HS-27A (cell line): Measurements from ENCODE around the gene THAP11.
"Not testable (repeated sequence)": the region's sequence is repeated elsewhere in the genome, so short reads cannot be mapped to it uniquely, and the experiment has no call there.

Experiments used
- DNase-seq: peaks from one replicate; pipeline ENCODE4 v3.0.0-alpha.2; 2012; ENCODE audit warnings: low read depth, missing footprints

Gene THAP11

DNA sequence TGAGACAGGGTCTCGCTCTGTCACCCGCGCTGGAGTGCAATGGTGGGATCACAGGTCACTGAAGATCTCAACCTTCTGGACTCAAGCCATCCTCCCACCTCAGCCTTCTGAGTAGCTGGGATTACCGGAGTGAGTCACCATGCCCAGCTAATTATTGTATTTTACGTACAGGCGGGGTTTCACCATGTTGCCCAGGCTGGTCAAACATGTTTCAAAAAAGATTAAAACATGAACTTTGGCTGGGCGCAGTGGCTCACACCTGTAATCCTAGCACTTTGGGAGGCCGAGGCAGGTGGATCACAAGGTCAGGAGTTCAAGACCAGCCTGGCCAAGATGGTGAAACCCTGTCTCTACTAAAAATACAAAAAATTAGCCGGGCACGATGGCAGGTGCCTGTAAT lies 4.9 kb upstream of the THAP11 start:
- not testable (repeated sequence) for DNase-seq

DNA sequence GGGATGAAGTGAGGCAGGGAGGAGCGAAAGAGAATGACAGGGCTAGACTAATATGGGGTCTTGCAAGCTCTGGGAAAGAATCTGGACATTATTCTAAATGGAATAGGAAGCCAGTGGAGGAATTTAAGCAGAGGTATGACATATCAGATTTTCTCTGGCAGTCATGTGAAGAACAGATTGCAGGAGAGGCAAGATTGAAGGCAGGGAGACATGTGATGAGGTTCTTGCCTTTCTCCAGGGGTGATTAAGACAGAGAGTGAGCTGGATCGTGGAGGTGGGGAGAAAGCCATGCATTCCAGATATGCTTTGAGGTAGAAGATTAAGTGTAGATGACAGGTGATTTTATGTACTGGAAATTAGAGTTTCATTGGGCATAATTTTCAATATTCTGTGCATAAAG lies 4.3 kb upstream of the THAP11 start:
- DNase-seq = no peak

DNA sequence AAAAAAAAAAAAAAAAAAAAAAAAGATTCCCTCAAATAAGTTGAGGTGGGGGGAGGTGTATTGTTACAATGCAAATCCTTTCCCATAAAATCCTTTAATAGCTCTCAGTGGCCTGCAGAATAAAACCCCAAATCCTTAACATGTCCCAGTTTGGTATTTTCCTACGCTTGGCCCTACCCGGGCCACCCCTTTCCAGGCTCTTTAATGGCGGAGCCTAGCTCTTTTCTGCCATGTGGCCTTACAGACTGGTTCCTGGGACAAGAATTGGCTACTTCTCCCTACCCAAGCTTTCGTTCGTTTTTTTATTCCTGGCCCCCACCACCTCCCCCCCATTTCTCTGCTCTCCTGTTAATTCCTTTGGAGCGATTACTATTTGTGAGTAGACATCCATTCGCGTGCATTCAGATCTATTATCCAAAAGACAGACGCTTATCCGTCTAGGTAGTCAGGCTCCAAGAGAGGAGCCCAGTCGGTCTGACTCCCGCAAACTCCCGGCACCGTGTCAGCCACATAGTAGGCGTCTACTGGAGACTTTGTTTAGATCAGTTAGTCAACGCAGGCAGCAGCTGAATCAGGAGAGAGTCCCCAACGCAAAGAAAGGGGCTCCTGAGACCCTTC lies 813 bp upstream of the THAP11 start:
- no peak for DNase-seq

DNA sequence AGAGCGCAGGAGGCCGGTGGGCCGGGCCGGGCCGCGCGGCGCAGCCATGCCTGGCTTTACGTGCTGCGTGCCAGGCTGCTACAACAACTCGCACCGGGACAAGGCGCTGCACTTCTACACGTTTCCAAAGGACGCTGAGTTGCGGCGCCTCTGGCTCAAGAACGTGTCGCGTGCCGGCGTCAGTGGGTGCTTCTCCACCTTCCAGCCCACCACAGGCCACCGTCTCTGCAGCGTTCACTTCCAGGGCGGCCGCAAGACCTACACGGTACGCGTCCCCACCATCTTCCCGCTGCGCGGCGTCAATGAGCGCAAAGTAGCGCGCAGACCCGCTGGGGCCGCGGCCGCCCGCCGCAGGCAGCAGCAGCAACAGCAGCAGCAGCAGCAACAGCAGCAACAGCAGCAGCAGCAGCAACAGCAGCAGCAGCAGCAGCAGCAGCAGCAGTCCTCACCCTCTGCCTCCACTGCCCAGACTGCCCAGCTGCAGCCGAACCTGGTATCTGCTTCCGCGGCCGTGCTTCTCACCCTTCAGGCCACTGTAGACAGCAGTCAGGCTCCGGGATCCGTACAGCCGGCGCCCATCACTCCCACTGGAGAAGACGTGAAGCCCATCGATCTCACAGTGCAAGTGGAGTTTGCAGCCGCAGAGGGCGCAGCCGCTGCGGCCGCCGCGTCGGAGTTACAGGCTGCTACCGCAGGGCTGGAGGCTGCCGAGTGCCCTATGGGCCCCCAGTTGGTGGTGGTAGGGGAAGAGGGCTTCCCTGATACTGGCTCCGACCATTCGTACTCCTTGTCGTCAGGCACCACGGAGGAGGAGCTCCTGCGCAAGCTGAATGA lies 606 bp downstream of the THAP11 start:
- DNase-seq = no peak

DNA sequence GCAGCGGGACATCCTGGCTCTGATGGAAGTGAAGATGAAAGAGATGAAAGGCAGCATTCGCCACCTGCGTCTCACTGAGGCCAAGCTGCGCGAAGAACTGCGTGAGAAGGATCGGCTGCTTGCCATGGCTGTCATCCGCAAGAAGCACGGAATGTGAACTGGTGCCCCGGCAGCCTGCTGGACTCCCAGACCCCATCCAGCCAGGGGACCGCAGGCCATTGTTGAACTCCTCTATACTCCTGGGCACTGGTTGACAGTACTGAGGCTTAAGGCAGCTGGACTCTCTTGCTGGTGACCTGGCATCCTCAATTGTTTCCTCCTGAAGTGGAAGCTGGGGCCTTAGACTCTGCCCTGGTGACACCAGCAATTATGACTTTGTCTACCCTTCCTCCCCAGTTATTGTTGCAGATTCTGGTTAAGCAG lies 1.2 kb downstream of the THAP11 start:
- no peak for DNase-seq

DNA sequence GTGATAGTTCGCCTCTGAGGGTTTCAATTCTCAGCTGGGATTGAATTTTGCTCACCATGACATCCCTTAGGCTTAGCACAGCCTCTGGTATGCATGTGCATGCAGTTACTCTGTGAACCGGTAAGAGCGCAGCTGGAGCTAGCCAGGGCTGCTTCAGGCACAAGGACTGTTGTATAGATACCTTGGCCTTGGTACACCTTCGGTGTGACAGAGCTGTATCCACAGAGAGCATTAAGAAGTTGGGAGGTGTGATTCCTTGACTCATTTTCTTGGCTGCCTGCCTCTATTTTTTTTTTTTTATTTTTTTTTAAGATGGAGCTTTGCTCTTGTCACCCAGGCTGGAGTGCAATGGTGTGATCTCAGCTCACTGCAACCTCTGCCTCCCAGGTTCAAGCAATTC lies 2.4 kb downstream of the THAP11 start:
- no peak for DNase-seq

DNA sequence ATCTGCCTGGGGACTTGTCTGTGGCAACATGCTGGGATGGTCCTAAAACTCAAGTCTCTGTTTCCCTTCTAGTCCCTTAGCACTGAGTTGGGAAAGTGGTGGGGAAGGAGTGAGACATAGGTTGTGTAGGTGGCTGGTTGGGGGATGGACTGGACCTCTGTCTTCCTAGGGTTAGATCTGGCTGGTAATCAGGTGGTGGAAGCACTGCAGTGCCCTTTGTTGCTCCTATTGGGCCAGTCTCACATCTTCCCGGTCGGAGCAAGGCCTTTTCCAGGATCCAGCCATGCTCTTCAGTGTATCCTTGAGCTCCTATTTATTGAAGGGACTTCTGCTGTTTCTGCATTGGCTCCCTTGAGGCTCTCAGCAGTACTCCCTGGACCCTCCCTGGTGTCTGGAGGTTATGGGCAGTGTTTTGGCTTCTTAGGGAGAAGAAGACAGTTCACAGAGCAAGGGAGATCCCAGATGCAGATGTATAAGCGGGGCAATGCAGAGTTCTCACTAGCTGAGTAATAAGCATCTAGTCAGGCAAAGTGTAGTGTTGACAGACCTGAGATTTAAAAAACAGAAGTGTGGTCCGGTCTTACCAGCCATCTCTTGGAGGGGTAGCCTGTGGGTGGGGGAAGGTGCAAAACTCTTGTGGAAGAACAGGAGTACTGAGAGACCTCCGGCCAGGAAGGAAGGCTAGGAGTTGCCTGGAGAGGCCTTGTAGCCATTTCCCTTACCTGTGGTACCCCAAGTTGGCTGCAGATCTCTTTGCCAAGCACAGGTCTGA lies 3.4 kb downstream of the THAP11 start:
- DNase-seq = no peak

DNA sequence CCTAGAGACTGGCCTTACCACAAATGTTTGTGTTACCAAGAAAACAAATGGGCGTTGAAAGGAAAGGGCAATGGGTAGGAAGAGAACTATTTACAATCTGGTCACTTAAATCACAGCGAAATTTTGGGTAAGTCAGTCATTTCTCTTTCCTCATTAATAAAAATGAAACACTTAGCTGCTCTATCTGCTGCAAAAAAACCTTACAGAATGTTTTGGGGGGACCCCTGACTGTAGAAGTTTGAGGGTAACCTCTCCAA lies 3.9 kb downstream of the THAP11 start:
- no peak for DNase-seq

DNA sequence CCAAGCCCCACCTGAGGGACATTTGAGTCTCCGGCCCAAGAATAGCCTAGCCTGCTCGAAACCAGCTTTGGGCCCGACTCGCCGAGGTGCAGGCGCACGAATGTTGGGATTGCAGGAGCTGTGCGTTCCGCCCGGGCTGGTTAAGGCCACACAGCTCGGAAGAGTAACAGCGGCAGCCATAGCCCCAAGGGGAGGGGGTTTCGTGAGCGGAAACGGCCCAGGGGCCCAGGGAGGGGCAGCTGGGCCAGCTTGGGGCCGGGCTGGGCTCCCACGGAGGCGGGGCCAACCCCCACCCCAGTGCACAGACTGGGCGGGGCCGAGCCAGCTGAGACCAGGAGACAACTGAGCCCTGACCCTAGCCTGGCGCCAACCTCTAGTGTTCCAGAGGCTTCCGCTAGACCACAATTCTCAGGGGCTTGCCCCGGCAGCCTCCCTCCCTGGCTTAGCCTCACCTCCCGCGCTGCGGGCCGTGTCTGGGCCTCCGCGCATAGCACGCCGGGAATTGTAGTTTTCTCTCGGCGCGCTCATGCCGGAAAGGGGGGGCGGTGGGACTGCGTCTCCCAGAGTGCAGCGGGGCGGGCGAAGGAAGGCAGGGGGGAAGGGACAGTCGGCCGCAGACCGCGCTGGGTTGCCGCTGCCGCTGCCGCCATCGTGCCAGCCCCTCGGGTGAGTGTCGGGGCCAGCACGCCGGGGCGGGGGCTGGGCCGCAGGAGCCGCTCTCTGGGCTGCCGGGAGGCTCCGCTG lies 4.4 kb downstream of the THAP11 start, which contains the start of gene NUTF2:
NUTF2 (plus strand) TSS at position 614 of the 744 bp plus-strand sequence. CDS start 18,198 bp downstream, outside the sequence.
- no peak for DNase-seq

DNA sequence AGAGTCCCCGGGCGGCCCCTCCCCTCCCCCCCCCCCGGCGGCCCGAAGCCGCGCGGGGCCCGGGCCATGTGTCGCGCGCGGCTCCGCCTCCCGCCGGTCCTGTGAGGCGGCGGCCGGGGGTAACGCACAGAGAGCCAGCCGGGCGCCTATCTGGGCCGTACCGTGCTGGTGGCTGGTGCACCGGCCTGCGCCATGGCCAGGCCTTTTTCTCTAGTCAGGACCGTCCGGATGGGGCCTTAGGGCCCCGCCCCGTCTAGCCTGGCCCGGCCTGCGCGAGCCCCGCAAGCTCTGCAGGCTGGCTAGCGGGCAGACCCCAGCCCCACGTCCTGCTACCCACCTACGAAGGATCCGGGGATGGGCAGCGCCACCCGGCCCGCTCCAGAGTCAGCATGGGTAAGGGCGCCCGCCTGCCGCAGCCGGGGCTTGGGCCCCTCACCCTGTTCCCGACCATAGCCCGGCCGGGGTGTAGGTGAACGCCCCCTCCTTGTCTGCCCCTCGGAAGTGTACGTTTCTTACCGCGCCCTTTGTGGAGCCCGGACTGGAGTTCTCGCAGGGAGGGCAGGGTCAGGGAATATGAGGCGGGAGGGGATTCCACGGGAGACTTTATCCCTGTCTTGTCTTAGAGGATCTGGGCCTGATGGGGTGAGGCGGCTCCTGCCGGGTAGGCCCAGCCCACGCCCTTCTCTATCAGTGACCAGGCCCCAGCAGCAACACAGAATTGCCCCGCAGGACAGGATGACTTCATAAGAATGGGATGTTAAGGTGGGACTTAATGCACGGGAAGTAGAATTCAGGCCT lies 5.1 kb downstream of the THAP11 start, which contains the start of gene CENPT:
CENPT (minus strand) TSS at position 630 of the 798 bp plus-strand sequence. CDS start 13,834 bp downstream, outside the sequence.
- no peak for DNase-seq

DNA sequence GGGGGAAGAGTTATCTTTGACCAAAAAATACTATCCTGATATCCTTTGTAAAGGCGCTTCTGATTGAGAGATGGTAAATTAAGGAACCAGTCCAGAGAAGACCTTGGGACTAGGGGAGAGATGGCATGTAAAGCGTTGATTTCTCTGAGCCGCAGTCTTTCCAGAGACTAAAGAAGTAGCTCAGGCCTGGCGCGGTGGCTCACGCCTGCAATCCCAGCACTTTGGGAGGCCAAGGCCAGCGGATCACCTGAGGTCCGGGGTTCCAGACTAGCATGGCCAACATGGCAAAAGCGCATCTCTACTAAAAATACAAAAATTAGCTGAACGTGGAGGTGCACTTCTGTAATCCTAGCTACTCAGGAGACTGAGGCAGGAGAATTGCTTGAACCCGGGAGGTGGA lies 6.0 kb downstream of the THAP11 start:
- no peak for DNase-seq

DNA sequence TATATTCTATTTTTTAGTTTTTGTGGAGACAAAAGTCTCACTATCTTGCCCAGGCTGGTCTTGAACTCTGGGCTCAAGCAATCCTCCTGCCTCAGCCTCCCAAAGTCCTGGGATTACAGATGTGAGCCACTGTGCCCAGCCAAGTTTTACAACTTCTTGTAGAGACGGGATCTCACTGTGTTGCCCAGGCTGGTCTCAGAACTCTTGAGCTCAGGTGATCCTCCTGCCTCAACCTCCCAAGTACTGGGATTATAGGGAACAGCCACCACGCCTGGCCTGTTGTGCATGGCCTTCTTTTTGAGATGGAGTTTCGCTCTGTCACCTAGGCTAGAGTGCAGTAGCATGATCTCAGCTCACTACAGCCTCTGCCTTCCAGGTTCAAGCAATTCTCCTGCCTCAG lies 11.6 kb downstream of the THAP11 start:
- DNase-seq = no peak

DNA sequence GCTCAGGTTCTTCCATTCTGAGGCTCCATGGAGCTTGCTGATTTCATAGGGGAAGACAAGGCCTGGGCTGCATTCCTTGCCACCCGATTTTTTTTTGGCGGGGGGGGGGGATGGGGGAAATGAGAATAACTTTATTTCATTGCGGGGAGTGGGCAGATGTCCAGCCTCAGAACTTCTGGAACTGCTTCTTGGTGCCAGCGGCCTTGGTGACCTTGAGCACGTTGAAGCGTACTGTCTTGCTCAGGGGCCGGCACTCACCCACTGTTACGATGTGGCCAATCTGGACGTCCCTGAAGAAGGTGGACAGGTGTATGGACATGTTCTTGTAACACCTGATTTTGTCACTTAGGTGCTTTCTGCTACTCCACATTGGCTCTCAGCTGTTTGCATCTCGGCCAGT lies 13.7 kb downstream of the THAP11 start:
- no peak for DNase-seq

DNA sequence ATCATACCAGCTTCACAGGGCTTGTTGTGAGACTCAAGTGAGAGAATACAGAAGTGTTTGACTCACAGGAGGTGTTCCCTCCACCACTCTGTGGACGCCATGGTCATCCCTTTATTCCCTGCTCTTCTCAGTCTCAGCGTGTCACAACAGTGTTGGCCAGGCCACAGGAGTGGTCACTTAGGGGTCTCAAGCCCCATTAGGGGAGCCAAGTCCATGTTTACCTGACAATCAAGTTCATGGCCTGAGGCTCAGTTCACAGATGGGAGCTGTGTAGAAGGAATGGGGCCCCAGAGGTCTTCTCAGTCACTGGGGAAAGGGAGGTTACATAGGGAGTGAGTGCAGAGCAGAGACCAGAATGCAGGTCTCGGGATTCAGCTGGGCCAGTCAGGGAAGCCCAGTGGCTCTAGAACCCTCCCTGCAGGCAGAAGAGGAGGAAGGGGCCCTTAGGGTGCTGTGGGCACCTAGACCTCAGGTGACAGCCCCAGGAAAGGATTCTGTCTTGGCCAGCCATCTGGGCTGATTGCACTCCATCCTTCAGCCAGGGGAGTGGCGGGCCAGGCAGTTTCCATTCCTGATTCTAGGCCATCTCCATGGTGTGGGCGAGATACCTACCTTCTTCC lies 14.9 kb downstream of the THAP11 start:
- DNase-seq = no peak

DNA sequence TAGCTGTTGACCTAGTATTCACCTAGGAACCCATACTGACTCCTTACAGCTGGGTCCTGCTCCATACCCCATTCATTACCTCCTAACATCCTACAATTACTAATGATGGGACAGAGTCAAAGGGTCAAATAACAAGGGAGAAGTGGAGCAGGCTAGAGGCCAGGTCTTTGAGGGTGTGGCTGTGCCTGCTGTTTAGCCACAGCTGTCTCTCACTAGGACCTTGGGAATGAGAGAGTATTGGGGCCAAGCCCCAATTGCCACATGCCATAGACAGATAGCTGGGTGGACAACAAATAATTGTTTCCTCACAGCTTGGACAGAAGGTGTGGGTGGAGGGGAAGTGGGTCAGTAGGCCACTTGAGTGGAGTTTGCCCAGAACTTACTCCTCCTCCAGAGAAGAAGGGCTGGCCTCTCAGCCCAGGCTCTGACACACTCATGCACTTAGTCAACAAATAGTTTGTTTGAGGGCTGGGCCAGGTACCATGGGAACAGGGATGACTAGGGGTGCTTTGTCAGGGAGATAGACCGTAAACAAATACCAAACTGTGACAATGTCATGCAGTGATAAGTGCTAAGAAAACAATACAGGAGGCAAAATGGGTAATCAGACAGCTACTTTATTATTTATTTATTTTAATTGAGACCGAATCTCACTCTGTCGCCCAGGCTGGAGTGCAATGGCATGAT lies 15.6 kb downstream of the THAP11 start:
- DNase-seq = no peak

DNA sequence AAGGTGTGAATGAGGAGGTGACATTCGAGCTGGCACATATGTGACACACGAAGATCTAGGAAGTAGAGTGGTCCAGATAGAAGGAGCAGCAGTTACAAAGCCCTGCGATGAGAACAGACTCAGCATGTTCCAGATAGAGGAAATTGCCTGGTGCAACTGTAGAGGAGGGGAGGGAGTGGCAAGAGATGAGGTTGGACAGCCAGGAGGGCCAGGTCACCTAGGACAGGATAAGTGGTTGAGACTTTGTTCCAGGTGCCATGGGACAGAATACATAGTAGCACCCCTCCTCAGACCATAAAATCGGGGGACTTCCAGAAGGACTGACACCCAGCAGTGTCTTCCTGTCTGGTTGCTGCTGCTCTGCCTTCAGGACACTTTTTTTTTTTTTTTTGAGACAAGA lies 16.4 kb downstream of the THAP11 start:
- no peak for DNase-seq

DNA sequence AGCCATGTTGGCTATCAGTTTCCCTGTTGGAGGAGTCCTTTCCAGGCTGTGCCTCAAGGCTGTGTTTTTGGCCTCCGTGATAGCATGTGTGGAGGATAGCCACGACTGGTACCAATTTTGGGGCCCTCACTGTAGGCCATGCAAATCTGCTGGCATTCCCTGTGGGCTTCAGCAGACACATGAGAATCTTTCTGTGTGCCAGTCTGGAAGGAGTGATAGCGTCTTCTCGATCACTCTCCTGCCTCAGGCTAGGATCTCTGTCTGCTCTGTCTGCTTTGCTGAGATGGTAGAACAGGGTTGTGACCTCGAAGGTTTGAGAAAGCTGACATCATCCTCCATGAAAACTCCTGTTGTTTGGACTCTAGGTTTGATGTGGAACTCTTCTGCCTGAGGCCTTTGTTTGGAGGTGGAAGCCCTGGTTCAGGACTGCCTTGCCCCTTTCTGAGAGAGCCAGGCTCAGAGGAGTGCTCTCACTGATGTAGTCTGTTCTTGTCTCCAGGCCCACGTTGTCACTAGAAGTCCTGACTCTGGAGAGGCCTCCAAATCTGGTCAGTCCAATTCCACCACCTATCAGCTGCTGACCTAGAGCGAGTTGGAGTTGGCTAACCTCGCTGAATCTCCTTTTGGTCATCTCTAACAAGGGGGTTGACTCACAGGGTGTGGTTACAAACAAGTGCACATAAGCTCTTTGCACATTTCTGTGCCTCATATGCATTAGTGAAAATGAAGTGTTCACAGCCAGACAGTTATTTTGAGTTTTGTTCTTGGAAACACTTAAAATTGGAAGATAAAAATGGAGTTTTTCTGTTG lies 18.7 kb downstream of the THAP11 start:
- no peak for DNase-seq

DNA sequence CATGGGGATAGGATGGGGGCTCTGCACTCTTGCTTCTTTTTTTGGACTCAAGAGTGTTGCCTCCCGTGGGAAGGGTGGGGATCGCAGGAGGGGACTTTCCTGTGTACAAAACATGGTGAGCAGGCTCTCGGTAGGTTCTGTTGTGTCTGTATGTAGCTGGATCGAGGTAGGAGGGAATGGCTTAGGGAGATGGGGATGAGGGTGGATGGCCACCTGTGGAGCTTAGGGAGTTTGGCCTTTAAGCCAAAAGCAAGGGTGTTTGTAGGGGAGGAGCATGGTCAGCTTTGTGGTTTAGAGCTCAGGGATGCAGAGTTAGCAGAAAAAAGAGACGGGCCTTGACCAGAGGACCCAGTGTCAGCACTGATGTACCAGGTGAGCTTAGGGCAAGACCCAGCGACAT lies 19.8 kb downstream of the THAP11 start:
- DNase-seq = no peak
